Measurements from ENCODE around the gene SEMA3D. TPM values are rescaled to one million over a fixed set of nuclear protein-coding genes. Genes with fewer than 3 reads are reported as not detected.
"Not testable (repeated sequence)": the region's sequence is repeated elsewhere in the genome, so short reads cannot be mapped to it uniquely, and the experiment has no call there.

SEMA3D gene
- total and polyA plus RNA-seq, 2 donors (not counting 3 experiments of a cell fraction or from before 2014, with no cell fraction given) = 9.9 to 10.3 TPM

- peak; percentile 69 for FAIRE-seq
- peak overlapping the region; percentile 33 for H3K4me2 ChIP-seq (ENCODE audit: insufficient read depth, low read length)
- ChIA-PET POLR2A (no interaction called here), CTCF (interaction anchor here (1.1 to 1.5 kb wide), 3 partner anchors 13 to 1020 kb away, joined by 3 to 5 read pairs (median 4); no protein-coding TSS in a partner anchor)
- no TSS peak for BruUV-seq (replicated peaks)
- H3K36me3 ChIP-seq (ENCODE audit: control insufficient read depth in 2 of 2, extremely low read depth in 1 of 2, insufficient read depth in 2 of 2, low read length in 2 of 2) = no peaks in the 10 kb centered on the region
- H3K79me2 ChIP-seq (ENCODE audit: control insufficient read depth, insufficient read depth, low read length) = no peaks in the 10 kb centered on the region
- peaks cover 5% of the 10 kb centered on the region for H3K4me1 ChIP-seq (ENCODE audit: control insufficient read depth, extremely low read depth, insufficient read depth, low read length)
- H3K9me3 ChIP-seq (replicated peaks; ENCODE audit: control insufficient read depth, insufficient read depth, low read length) = no peaks in the 10 kb centered on the region
- no peaks in the 10 kb centered on the region for H4K20me1 ChIP-seq (replicated peaks; ENCODE audit: control insufficient read depth, extremely low read depth, insufficient read depth, low read length)
- no peak overlapping the region for H3K4me3 ChIP-seq (replicated peaks in 1 of 3; ENCODE audit: insufficient read depth in 1 of 3, low read depth in 1 of 3, low read length in 3 of 3)
- intact Hi-C loops (cut with micrococcal nuclease) (no loop called here), dilution Hi-C loops (cut with MboI; ENCODE audit: extremely low pct_ligation_motif_present, low sequenced_read_pairs) (no loop called here)
- no peaks in the 10 kb centered on the region for H3K9me1 ChIP-seq (replicated peaks; ENCODE audit: control insufficient read depth, extremely low read depth, insufficient read depth, low read length)
- DNase-seq (ENCODE audit: low read depth, low spot score) = peak; percentile 64
- no peak overlapping the region for H3K9ac ChIP-seq (replicated peaks; ENCODE audit: extremely low read depth, insufficient read depth, low read length)
- peak overlapping the region; percentile 51 for H2AFZ ChIP-seq (ENCODE audit: low read depth, low read length)
- no peaks in the 10 kb centered on the region for H3K27me3 ChIP-seq (ENCODE audit: control insufficient read depth in 2 of 2, insufficient read depth in 2 of 2, low read length in 2 of 2)
- TF ChIP-seq MYC (IDR thresholded peaks at IDR 0.05; ENCODE audit: low read depth, low read length) (no peak), JUN (IDR thresholded peaks at IDR 0.05; ENCODE audit: borderline replicate concordance, insufficient read depth, insufficient read length, low read depth) (no peak), FOS (IDR thresholded peaks at IDR 0.05; ENCODE audit: borderline replicate concordance, insufficient read depth, low read length) (no peak), POLR2A (IDR thresholded peaks at IDR 0.05; ENCODE audit: low read depth, low read length) (no peak), EZH2 (IDR thresholded peaks at IDR 0.05; ENCODE audit: borderline replicate concordance, low read depth, low read length, severe bottlenecking) (no peak)
- no peak overlapping the region for H3K27ac ChIP-seq (ENCODE audit: insufficient read depth, low read depth, low read length)
Measured at GRCh38 chr7:84997626-84998025, 189.2 kb downstream of the SEMA3D start.

- intact Hi-C loops (cut with micrococcal nuclease); H3K9me3 ChIP-seq (replicated peaks; ENCODE audit: control insufficient read depth, insufficient read depth, low read length); H3K4me1 ChIP-seq (ENCODE audit: control insufficient read depth, extremely low read depth, insufficient read depth, low read length); FAIRE-seq; POLR2A ChIA-PET; H3K27me3 ChIP-seq (ENCODE audit: control insufficient read depth in 2 of 2, insufficient read depth in 2 of 2, low read length in 2 of 2); H3K4me3 ChIP-seq (replicated peaks in 1 of 3; ENCODE audit: insufficient read depth in 1 of 3, low read depth in 1 of 3, low read length in 3 of 3); DNase-seq (ENCODE audit: low read depth, low spot score); H3K4me2 ChIP-seq (ENCODE audit: insufficient read depth, low read length); BruUV-seq (replicated peaks); dilution Hi-C loops (cut with MboI; ENCODE audit: extremely low pct_ligation_motif_present, low sequenced_read_pairs); H3K27ac ChIP-seq (ENCODE audit: insufficient read depth, low read depth, low read length); H2AFZ ChIP-seq (ENCODE audit: low read depth, low read length); H3K36me3 ChIP-seq (ENCODE audit: control insufficient read depth in 2 of 2, extremely low read depth in 1 of 2, insufficient read depth in 2 of 2, low read length in 2 of 2); H3K9ac ChIP-seq (replicated peaks; ENCODE audit: extremely low read depth, insufficient read depth, low read length); H3K9me1 ChIP-seq (replicated peaks; ENCODE audit: control insufficient read depth, extremely low read depth, insufficient read depth, low read length); H4K20me1 ChIP-seq (replicated peaks; ENCODE audit: control insufficient read depth, extremely low read depth, insufficient read depth, low read length); H3K79me2 ChIP-seq (ENCODE audit: control insufficient read depth, insufficient read depth, low read length): not testable (repeated sequence)
- CTCF ChIA-PET = interaction anchor here (0.7 kb wide), 1 partner anchor 149 kb away, joined by 3 read pairs; no protein-coding TSS in a partner anchor
Measured at GRCh38 chr7:84992954-84993353, 193.9 kb downstream of the SEMA3D start.

Data from endothelial cell of umbilical vein (primary cell).